Measurements from ENCODE around the gene NRG3.
"Not testable (repeated sequence)": the region's sequence is repeated elsewhere in the genome, so short reads cannot be mapped to it uniquely, and the experiment has no call there.

NRG3 gene

GRCh38 chr10:82981137-82981723, 1106.2 kb downstream of the NRG3 start:
- Histone ChIP-seq H3F3A (ENCODE audit: insufficient read depth, low read length) (no peaks in the 10 kb centered on the region), H3K36me3 (ENCODE audit: insufficient read depth, low read length) (peaks cover 67% of the 10 kb centered on the region), H3K9ac (ENCODE audit: low read length) (no peak overlapping the region), H3K27me3 (ENCODE audit: insufficient read depth, low read length) (no peaks in the 10 kb centered on the region), H3K4me2 (ENCODE audit: low read length) (no peak overlapping the region), H3K9me3 (ENCODE audit: low read length) (no peaks in the 10 kb centered on the region), H3K4me1 (ENCODE audit: insufficient read depth, low read length, severe bottlenecking) (no peaks in the 10 kb centered on the region), H3K9me2 (ENCODE audit: low read depth, low read length) (no peaks in the 10 kb centered on the region), H2AFZ (ENCODE audit: low read length) (no peak overlapping the region), H3K4me3 (ENCODE audit: low read depth, low read length, poor library complexity, severe bottlenecking) (no peak overlapping the region), H3K79me2 (ENCODE audit: insufficient read depth, low read length) (no peaks in the 10 kb centered on the region), H3K27ac (ENCODE audit: low read depth, low read length, poor library complexity, severe bottlenecking) (no peak overlapping the region), H4K20me1 (ENCODE audit: insufficient read depth, low read length) (no peaks in the 10 kb centered on the region)
- TF ChIP-seq EZH2 (IDR thresholded peaks at IDR 0.05; ENCODE audit: borderline replicate concordance, low read length) (no peak), CTCF (IDR thresholded peaks at IDR 0.05; ENCODE audit: low read length) (no peak)

DNA sequence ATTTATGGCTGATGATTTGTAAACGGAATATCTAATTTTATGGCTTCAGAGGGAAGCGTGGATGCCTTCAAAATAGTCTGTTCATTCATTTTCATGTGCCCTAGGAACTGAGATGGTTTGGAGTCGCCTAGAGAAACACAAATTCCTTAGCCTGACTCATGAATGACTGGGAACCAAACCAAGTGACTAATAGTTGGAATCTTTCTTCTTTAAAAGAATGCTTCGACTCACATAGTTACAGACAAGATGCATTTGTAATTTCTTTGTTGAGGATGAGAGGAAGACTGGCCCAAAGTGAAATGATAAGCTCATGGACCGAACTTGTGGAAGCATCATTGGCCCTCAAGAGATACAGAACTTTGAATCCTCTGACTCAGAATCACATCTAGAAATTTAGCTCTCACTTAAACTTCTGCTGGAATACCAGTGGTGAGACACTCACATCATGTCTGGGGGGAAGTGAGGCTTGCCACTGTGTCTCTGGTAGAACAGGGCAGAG, 1107.2 kb downstream of the NRG3 start:
- Histone ChIP-seq H3K9ac (ENCODE audit: low read length) (no peak overlapping the region), H3K27ac (ENCODE audit: low read depth, low read length, poor library complexity, severe bottlenecking) (no peak overlapping the region), H4K20me1 (ENCODE audit: insufficient read depth, low read length) (no peaks in the 10 kb centered on the region), H3K79me2 (ENCODE audit: insufficient read depth, low read length) (no peaks in the 10 kb centered on the region), H3K36me3 (ENCODE audit: insufficient read depth, low read length) (peaks cover 69% of the 10 kb centered on the region), H3K9me2 (ENCODE audit: low read depth, low read length) (no peaks in the 10 kb centered on the region), H3K27me3 (ENCODE audit: insufficient read depth, low read length) (no peaks in the 10 kb centered on the region), H3K4me3 (ENCODE audit: low read depth, low read length, poor library complexity, severe bottlenecking) (no peak overlapping the region), H3K9me3 (ENCODE audit: low read length) (no peaks in the 10 kb centered on the region), H3K4me1 (ENCODE audit: insufficient read depth, low read length, severe bottlenecking) (no peaks in the 10 kb centered on the region), H3K4me2 (ENCODE audit: low read length) (no peak overlapping the region), H3F3A (ENCODE audit: insufficient read depth, low read length) (no peaks in the 10 kb centered on the region), H2AFZ (ENCODE audit: low read length) (no peak overlapping the region)
- TF ChIP-seq CTCF (IDR thresholded peaks at IDR 0.05; ENCODE audit: low read length): no peak
- TF ChIP-seq EZH2 (IDR thresholded peaks at IDR 0.05; ENCODE audit: borderline replicate concordance, low read length): no peak

DNA sequence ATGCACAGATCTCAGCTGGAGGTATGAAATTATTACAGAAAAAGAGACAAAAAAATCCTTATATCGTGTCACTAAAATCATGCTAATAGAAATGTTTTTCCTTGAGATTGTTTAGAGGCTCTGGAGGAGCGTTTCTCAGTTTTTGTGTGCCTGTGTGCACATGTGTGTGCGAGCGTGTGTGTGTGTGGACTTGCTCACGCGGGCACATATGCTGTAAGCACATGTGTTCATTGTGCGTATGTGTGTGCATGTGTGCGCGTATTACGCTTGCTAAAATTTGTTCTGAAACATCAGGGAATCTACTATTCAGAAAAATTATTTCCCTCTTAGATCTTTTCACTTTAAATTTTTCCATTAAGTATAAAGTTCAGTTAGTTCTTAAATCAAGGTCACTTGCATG, 1111.2 kb downstream of the NRG3 start:
- TF ChIP-seq CTCF (IDR thresholded peaks at IDR 0.05; ENCODE audit: low read length) (no peak), EZH2 (IDR thresholded peaks at IDR 0.05; ENCODE audit: borderline replicate concordance, low read length) (no peak)
- H3K9me3 ChIP-seq (ENCODE audit: low read length): no peaks in the 10 kb centered on the region
- peaks cover 56% of the 10 kb centered on the region for H3K36me3 ChIP-seq (ENCODE audit: insufficient read depth, low read length)
- no peaks in the 10 kb centered on the region for H3K79me2 ChIP-seq (ENCODE audit: insufficient read depth, low read length)
- H3K9ac ChIP-seq (ENCODE audit: low read length): no peak overlapping the region
- no peaks in the 10 kb centered on the region for H3K27me3 ChIP-seq (ENCODE audit: insufficient read depth, low read length)
- no peaks in the 10 kb centered on the region for H3F3A ChIP-seq (ENCODE audit: insufficient read depth, low read length)
- no peak overlapping the region for H3K4me3 ChIP-seq (ENCODE audit: low read depth, low read length, poor library complexity, severe bottlenecking)
- no peak overlapping the region for H2AFZ ChIP-seq (ENCODE audit: low read length)
- H3K9me2 ChIP-seq (ENCODE audit: low read depth, low read length): no peaks in the 10 kb centered on the region
- no peaks in the 10 kb centered on the region for H3K4me1 ChIP-seq (ENCODE audit: insufficient read depth, low read length, severe bottlenecking)
- no peak overlapping the region for H3K4me2 ChIP-seq (ENCODE audit: low read length)
- no peaks in the 10 kb centered on the region for H4K20me1 ChIP-seq (ENCODE audit: insufficient read depth, low read length)
- H3K27ac ChIP-seq (ENCODE audit: low read depth, low read length, poor library complexity, severe bottlenecking): no peak overlapping the region

DNA sequence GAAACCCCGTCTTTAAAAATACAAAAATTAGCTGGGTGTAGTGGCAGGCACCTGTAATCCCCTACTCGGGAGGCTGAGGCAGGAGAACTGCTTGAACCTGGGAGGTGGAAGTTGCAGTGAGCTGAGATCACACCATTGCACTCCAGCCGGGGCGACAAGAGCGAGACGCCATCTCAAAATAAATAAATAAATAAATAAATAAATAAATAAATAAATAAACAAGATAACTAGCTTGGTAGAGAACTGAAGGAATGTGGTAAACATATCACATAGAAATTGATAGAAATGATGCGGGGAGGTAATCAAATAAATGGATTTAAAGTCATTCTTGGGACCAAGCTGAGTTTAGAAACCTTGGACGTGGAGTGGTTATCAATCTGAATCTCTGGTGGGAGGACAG, 1131.5 kb downstream of the NRG3 start:
- H3K9ac ChIP-seq (ENCODE audit: low read length); H3K4me1 ChIP-seq (ENCODE audit: insufficient read depth, low read length, severe bottlenecking); H3K9me3 ChIP-seq (ENCODE audit: low read length); H3K79me2 ChIP-seq (ENCODE audit: insufficient read depth, low read length); H3K4me3 ChIP-seq (ENCODE audit: low read depth, low read length, poor library complexity, severe bottlenecking); H3K9me2 ChIP-seq (ENCODE audit: low read depth, low read length); H3K36me3 ChIP-seq (ENCODE audit: insufficient read depth, low read length); H3K27ac ChIP-seq (ENCODE audit: low read depth, low read length, poor library complexity, severe bottlenecking); H3K4me2 ChIP-seq (ENCODE audit: low read length); H3F3A ChIP-seq (ENCODE audit: insufficient read depth, low read length); H4K20me1 ChIP-seq (ENCODE audit: insufficient read depth, low read length); H2AFZ ChIP-seq (ENCODE audit: low read length); H3K27me3 ChIP-seq (ENCODE audit: insufficient read depth, low read length): not testable (repeated sequence)
